RWPE2 (cell line): Measurements from ENCODE around the gene TK2.
"Not testable (repeated sequence)": the region's sequence is repeated elsewhere in the genome, so short reads cannot be mapped to it uniquely, and the experiment has no call there.

Experiments used
- ATAC-seq: fragments of 200-7000 bp; cut with Tn5 transposase; 3 replicates; pipeline ENCODE4 v1.9.1; 2021; ENCODE audit warnings: low read depth
- DNase-seq: peaks from one replicate; pipeline ENCODE4 v3.0.0-alpha.2; 2020; ENCODE audit warnings: low spot score
- H3K27ac ChIP-seq: fragments of 450-650 bp; 2 replicates; pipeline ENCODE4 v1.5.1; 2017; ENCODE audit warnings: mild to moderate bottlenecking; ENCODE audit not compliant: poor library complexity, severe bottlenecking
- H3K27me3 ChIP-seq: fragments of 250-450 bp; sonication (Bioruptor Pico); 2 replicates; pipeline ENCODE4 v1.5.1; 2021; ENCODE audit warnings: mild to moderate bottlenecking, moderate library complexity; ENCODE audit not compliant: insufficient read depth, poor library complexity, severe bottlenecking
- H3K36me3 ChIP-seq: fragments of 250-450 bp; sonication (Bioruptor Pico); 2 replicates; pipeline ENCODE4 v1.5.1; 2020; ENCODE audit warnings: low read depth, mild to moderate bottlenecking, moderate library complexity
- H3K4me1 ChIP-seq: fragments of 250-450 bp; sonication (Bioruptor Pico); 2 replicates; pipeline ENCODE4 v1.5.1; 2021; ENCODE audit warnings: mild to moderate bottlenecking, moderate library complexity; ENCODE audit not compliant: insufficient read depth, poor library complexity, severe bottlenecking
- H3K4me3 ChIP-seq: fragments of 250-450 bp; sonication (Bioruptor Pico); 2 replicates; pipeline ENCODE4 v1.5.1; 2021; ENCODE audit warnings: mild to moderate bottlenecking, moderate library complexity; ENCODE audit not compliant: severe bottlenecking
- H3K9me3 ChIP-seq: fragments of 250-450 bp; sonication (Bioruptor Pico); 2 replicates; pipeline ENCODE4 v1.5.1; 2021; ENCODE audit warnings: mild to moderate bottlenecking, moderate library complexity; ENCODE audit not compliant: severe bottlenecking
- CTCF ChIP-seq: fragments of 450-650 bp; IDR thresholded peaks from one replicate; pipeline ENCODE4 v1.5.1; 2017; ENCODE audit warnings: mild to moderate bottlenecking, moderate library complexity; ENCODE audit not compliant: poor library complexity, severe bottlenecking

Gene TK2

GRCh38 chr16:66549284-66550131, at the start of gene TK2:
TK2 (minus strand) TSS chr16:66550122; CDS start chr16:66550061, 61 bp downstream.
- H3K4me3 ChIP-seq, result peak within 1 kb of the TSS; percentile 97
- H3K4me1 ChIP-seq, result peaks cover 24% of the 10 kb centered on the region
- peak; percentile 46 for TF ChIP-seq CTCF
- H3K36me3 ChIP-seq, result peaks cover 20% of the 10 kb centered on the region
- DNase-seq (no peak), ATAC-seq (peak; percentile 70)
- H3K27ac ChIP-seq, result peak within 1 kb of the TSS; percentile 68
- no peaks in the 10 kb centered on the region for H3K27me3 ChIP-seq
- no peaks in the 10 kb centered on the region for H3K9me3 ChIP-seq

GRCh38 chr16:66598111-66598510, 48.2 kb upstream of the TK2 start:
- no peaks in the 10 kb centered on the region for H3K9me3 ChIP-seq
- DNase-seq (no peak), ATAC-seq (no peak)
- H3K4me3 ChIP-seq, result no peak overlapping the region
- no peaks in the 10 kb centered on the region for H3K4me1 ChIP-seq
- TF ChIP-seq CTCF, result no peak
- no peaks in the 10 kb centered on the region for H3K27me3 ChIP-seq
- no peak overlapping the region for H3K27ac ChIP-seq
- no peaks in the 10 kb centered on the region for H3K36me3 ChIP-seq

GRCh38 chr16:66596986-66597848, 47.3 kb upstream of the TK2 start:
- ATAC-seq, result no peak
- no peak for TF ChIP-seq CTCF

GRCh38 chr16:66596559-66596958, 46.6 kb upstream of the TK2 start:
- not testable (repeated sequence) for H3K9me3 ChIP-seq, H3K4me1 ChIP-seq, ATAC-seq

More at GRCh38 chr16:66596986-66597848, 47.3 kb upstream of the TK2 start:
- no peaks in the 10 kb centered on the region for H3K9me3 ChIP-seq
- H3K27ac ChIP-seq, result no peak overlapping the region
- no peaks in the 10 kb centered on the region for H3K27me3 ChIP-seq
- no peak for DNase-seq
- H3K4me3 ChIP-seq, result no peak overlapping the region
- no peaks in the 10 kb centered on the region for H3K4me1 ChIP-seq
- H3K36me3 ChIP-seq, result no peaks in the 10 kb centered on the region

GRCh38 chr16:66594739-66595138, 44.8 kb upstream of the TK2 start:
- ATAC-seq, result no peak
- H3K4me1 ChIP-seq, result no peaks in the 10 kb centered on the region
- H3K4me3 ChIP-seq, result no peak overlapping the region
- no peaks in the 10 kb centered on the region for H3K27me3 ChIP-seq
- no peak overlapping the region for H3K27ac ChIP-seq
- no peak for DNase-seq
- no peaks in the 10 kb centered on the region for H3K36me3 ChIP-seq
- H3K9me3 ChIP-seq, result no peaks in the 10 kb centered on the region
- TF ChIP-seq CTCF, result no peak

More at GRCh38 chr16:66596559-66596958, 46.6 kb upstream of the TK2 start:
- not testable (repeated sequence) for H3K4me3 ChIP-seq, H3K27ac ChIP-seq, DNase-seq, H3K27me3 ChIP-seq, H3K36me3 ChIP-seq
